Activated CD4-positive, alpha-beta memory T cell treated with anti-CD3 and anti-CD28 coated beads, Interleukin-2, amount 10 ng/mL, durations not matched to agents 7 days and 5 days (primary cell): ENCODE results near the gene EIF3K. TPM values are rescaled to one million over a fixed set of nuclear protein-coding genes. Genes with fewer than 3 reads are reported as not detected.
A peak's percentile ranks its signal among the peaks of the same experiment; 100 is the strongest.
"Not testable (repeated sequence)": the region's sequence is repeated elsewhere in the genome, so short reads cannot be mapped to it uniquely, and the experiment has no call there.

Experiments
- CTCF ChIA-PET: fragments of 350-600 bp; sonication (Branson Sonifier 250); formaldehyde crosslinking; loops from one replicate; lab custom pipeline; 2021; ENCODE audit warnings: antibody characterized with exemption, inconsistent platforms; lab: Charles Lee
- POLR2A ChIA-PET: fragments of 350-600 bp; sonication (Branson Sonifier 250); formaldehyde crosslinking; loops from one replicate; lab custom pipeline; 2021; ENCODE audit warnings: antibody characterized with exemption; lab: Charles Lee
- DNase-seq: peaks from one replicate; pipeline ENCODE4 v3.0.0-alpha.2; 2020
- H3K27ac Mint-ChIP-seq: one replicate; pipeline ENCODE4 v1.8.0; 2021; ENCODE audit warnings: mild to moderate bottlenecking, mixed read lengths
- H3K27me3 Mint-ChIP-seq: one replicate; pipeline ENCODE4 v1.8.0; 2021; ENCODE audit warnings: mixed read lengths
- H3K36me3 Mint-ChIP-seq: one replicate; pipeline ENCODE4 v1.8.0; 2021; ENCODE audit warnings: low read depth, mixed read lengths
- H3K4me1 Mint-ChIP-seq: one replicate; pipeline ENCODE4 v1.8.0; 2021; ENCODE audit warnings: mixed read lengths
- H3K4me3 Mint-ChIP-seq: one replicate; pipeline ENCODE4 v1.8.0; 2021; ENCODE audit warnings: mild to moderate bottlenecking, mixed read lengths
- H3K9me3 Mint-ChIP-seq: one replicate; pipeline ENCODE4 v1.8.0; 2021; ENCODE audit warnings: mixed read lengths
- total RNA-seq, 2 experiments: library from RNA; stranded (reverse); gene quantifications; one replicate each; pipeline ENCODE4 v1.2.3, GENCODE V29; 2021

The EIF3K gene
- total RNA-seq, 2 experiments from 2014 or later = 297 TPM

DNA sequence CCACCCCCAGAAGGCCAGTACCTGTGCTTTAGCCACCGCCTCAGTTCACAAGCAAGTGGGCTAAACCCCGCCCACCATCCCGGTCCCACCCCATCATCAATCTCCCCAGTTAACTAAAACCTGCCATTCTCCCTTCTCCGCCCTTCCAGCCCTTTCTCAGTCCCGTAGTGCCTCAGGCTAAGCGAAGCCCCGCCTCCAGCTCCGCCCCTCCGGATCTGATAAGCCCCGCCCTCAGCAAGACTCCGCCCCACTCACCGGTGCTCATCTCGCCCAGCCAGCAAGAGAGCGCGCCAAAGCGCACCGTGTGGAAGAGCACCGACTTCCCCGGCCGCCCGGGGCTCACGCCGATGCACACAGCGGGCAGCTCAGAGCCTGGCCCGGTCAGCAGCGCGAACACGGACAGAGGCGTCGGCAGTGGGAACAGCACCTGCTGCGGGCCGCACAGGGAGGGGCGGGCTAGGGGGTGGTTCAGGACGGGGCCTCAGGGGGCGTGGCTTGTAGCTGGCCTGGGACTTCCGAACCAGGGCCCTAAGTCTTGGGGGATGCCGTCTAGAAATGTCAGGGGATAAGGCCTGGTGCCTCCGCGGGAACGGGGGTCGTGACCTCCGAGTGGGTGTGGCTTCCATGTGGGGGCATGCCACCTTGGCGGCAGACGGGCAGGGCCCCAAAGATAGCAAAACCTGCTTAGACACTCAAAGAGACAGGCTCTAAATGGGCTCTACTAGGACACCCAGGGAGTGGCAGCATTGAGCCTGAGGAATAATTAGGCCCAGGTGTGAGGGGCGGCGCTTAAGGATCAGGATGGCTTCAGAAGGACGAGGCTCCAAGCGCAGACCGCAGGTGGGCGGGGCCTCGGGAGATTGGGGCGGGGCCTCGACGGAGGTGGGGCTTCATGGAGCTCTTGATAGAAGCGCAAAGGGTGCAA lies 22.7 kb upstream of the EIF3K start:
- H3K4me3 Mint-ChIP-seq = no peak overlapping the region
- POLR2A ChIA-PET = interaction anchor here (1.0 kb wide), 1 partner anchor 39 kb away, joined by 5 read pairs; no protein-coding TSS in a partner anchor
- no peak overlapping the region for H3K27ac Mint-ChIP-seq
- DNase-seq = peak; percentile 29
- H3K27me3 Mint-ChIP-seq = no peaks in the 10 kb centered on the region
- H3K4me1 Mint-ChIP-seq = peaks cover 7% of the 10 kb centered on the region
- peaks cover 61% of the 10 kb centered on the region for H3K36me3 Mint-ChIP-seq
- CTCF ChIA-PET = no interaction called here
- H3K9me3 Mint-ChIP-seq = no peaks in the 10 kb centered on the region

DNA sequence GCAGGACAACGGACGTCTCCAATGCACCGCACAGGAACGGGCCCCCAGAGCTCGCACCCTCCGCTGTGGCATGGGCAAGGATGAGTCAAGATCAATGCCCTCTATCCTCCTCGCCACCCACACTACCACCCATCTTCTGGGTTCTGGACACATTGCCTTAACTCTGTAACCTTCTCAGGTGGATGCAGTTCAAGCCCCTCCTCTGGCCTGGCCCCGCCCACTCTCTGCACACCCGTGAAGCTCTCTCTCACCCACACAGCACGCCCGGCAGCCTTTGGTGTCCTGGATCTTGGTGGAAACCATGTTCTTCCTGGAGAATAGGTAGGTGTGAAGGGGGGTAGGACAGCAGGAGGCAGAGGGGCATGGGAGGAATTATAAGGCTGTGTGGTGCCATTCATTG lies 21.9 kb upstream of the EIF3K start:
- ChIA-PET CTCF (no interaction called here), POLR2A (interaction anchor here (1.0 kb wide), 1 partner anchor 40 kb away, joined by 5 read pairs; no protein-coding TSS in a partner anchor)
- Mint-ChIP-seq H3K36me3 (peaks cover 63% of the 10 kb centered on the region), H3K27me3 (no peaks in the 10 kb centered on the region), H3K4me3 (no peak overlapping the region), H3K4me1 (peaks cover 7% of the 10 kb centered on the region), H3K9me3 (no peaks in the 10 kb centered on the region), H3K27ac (no peak overlapping the region)
- no peak for DNase-seq

DNA sequence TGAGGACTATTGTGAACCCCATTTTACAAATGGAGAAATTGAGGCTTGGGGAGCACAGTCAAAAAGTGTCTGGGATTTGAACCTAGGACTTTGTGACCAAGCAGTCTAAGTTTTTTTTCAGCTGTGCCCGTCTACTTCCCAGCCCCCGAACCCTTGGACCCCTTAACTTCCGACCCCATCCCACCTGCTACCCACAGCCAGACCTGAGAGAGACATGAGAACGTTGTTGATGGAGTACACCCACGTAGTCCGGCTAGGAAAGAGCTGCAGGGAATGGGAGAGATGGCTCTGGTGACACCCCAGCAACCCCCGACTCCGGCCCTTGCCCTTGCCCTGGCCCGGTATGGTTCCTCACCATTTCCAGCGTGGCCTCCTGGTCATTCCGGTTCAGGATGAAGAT lies 19.3 kb upstream of the EIF3K start:
- ChIA-PET POLR2A (interaction anchor here (0.9 to 1.4 kb wide), 2 partner anchors 18 to 82 kb away, joined by 3 read pairs; partner anchors contain the start of gene MAP4K1), CTCF (no interaction called here)
- Mint-ChIP-seq H3K9me3 (no peaks in the 10 kb centered on the region), H3K4me3 (no peak overlapping the region), H3K4me1 (peaks cover 7% of the 10 kb centered on the region), H3K27ac (no peak overlapping the region), H3K36me3 (peaks cover 52% of the 10 kb centered on the region), H3K27me3 (no peaks in the 10 kb centered on the region)
- no peak for DNase-seq

DNA sequence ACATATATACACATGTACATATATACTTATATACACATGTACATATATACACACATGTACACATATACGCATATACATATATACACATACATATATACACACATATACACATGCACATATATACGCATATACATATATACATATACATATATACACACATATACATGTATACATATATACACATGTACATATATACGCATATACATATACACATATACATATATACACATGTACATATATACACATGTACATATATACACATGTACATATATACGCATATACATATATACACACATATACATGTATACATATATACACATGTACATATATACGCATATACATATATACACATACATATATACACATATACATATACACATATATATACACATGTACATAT lies 16.1 kb upstream of the EIF3K start:
- H3K27me3 Mint-ChIP-seq, DNase-seq, H3K4me1 Mint-ChIP-seq, H3K4me3 Mint-ChIP-seq, CTCF ChIA-PET, H3K9me3 Mint-ChIP-seq, POLR2A ChIA-PET, H3K27ac Mint-ChIP-seq: not testable (repeated sequence)
- H3K36me3 Mint-ChIP-seq = peaks cover 49% of the 10 kb centered on the region

DNA sequence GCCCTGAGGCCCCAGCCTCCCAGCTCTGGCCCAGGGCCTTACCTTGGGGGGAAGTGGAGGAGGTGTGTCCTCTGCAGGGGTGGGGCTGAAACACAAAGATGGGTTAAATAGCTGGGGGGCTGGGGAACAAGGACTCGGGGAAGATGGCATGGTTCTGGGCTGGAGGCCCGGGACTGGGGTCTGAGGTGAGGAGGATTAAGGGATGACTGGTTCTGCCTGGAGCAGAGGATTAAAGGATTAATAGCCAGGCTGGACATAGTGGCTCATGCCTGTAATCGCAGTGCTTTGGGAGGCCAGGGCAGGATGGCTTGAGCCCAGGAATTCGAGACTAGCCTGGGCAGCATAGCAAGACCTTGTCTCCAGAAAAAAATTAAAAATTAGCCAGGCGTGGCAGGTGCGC lies 12.9 kb upstream of the EIF3K start:
- H3K4me1 Mint-ChIP-seq = peaks cover 10% of the 10 kb centered on the region
- H3K4me3 Mint-ChIP-seq = no peak overlapping the region
- peaks cover 63% of the 10 kb centered on the region for H3K36me3 Mint-ChIP-seq
- H3K27me3 Mint-ChIP-seq = no peaks in the 10 kb centered on the region
- ChIA-PET POLR2A (interaction anchor here (1.8 kb wide), 1 partner anchor 11 kb away, joined by 4 read pairs; no protein-coding TSS in a partner anchor), CTCF (interaction anchor here (1.0 kb wide), 1 partner anchor 203 kb away, joined by 3 read pairs; the partner anchor contains the start of gene FAM98C)
- no peaks in the 10 kb centered on the region for H3K9me3 Mint-ChIP-seq
- H3K27ac Mint-ChIP-seq = no peak overlapping the region
- DNase-seq = no peak

DNA sequence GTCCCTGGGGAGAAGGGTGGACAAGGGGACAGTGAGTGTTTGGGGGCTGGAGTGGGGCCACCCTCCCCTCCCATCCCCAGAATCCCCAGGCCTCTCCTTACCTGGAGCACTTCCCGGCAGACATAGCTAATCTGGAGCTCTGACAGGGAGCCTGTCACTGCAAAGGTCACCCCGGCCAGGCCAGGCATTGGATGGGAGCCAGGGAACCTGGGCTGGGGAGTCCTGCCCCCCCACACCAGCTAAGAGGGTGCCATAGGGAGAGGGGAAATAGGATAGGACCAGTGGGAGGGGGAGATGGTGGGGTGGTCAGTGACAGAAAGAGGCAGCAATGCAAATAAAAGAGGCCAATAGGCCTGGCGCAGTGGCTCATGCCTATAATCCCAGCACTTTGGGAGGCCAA lies 4.7 kb upstream of the EIF3K start:
- Mint-ChIP-seq H3K27ac (no peak overlapping the region), H3K9me3 (no peaks in the 10 kb centered on the region), H3K4me1 (peaks cover 55% of the 10 kb centered on the region), H3K27me3 (no peaks in the 10 kb centered on the region), H3K4me3 (no peak overlapping the region), H3K36me3 (peaks cover 67% of the 10 kb centered on the region)
- CTCF ChIA-PET = no interaction called here
- DNase-seq = no peak
- POLR2A ChIA-PET = interaction anchor here (1.1 kb wide), 1 partner anchor 11 kb away, joined by 3 read pairs; no protein-coding TSS in a partner anchor

DNA sequence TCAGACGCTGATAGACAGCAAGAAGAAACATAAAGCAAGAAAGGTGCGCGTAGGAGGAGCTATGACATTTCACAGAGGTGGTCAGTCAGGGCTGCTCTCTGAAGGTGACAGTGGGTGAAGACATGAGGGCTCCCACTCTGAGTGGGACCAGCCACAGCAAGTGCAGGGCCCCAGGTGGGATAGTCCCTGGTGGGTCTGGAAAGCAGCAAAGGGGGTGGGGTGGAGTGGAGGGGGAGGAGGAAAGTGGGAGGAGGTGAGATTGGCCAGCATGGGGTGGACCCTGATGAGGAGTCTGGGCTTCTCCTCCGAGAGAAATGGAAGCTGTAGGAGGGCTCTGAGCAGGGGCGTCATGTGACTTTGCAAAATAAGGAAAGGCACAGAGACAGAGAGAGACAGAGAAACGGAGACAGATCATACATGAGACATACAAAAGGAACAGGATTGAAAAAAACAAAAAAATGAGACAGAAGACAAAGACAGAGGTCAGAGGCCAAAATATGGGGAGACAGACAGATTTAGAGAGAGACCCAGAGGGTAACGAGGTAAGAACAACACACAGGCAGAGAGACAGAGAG lies 3.9 kb upstream of the EIF3K start:
- H3K9me3 Mint-ChIP-seq = no peaks in the 10 kb centered on the region
- peak overlapping the region; percentile 93 for H3K27ac Mint-ChIP-seq
- H3K4me1 Mint-ChIP-seq = peaks cover 58% of the 10 kb centered on the region
- ChIA-PET CTCF (interaction anchor here (0.9 kb wide), 1 partner anchor 100 kb away, joined by 3 read pairs; no protein-coding TSS in a partner anchor), POLR2A (no interaction called here)
- H3K27me3 Mint-ChIP-seq = no peaks in the 10 kb centered on the region
- H3K4me3 Mint-ChIP-seq = peak overlapping the region; percentile 99
- H3K36me3 Mint-ChIP-seq = peaks cover 68% of the 10 kb centered on the region
- DNase-seq = no peak

GRCh38 chr19:38616265-38616664 lies 2.7 kb upstream of the EIF3K start:
- Mint-ChIP-seq H3K9me3 (no peaks in the 10 kb centered on the region), H3K36me3 (peaks cover 64% of the 10 kb centered on the region), H3K4me1 (peaks cover 57% of the 10 kb centered on the region), H3K27ac (peak overlapping the region; percentile 93), H3K4me3 (peak overlapping the region; percentile 99), H3K27me3 (no peaks in the 10 kb centered on the region)
- peak; percentile 30 for DNase-seq
- ChIA-PET POLR2A (interaction anchor here (0.5 to 3.8 kb wide), 8 partner anchors 11 to 225 kb away, joined by 3 to 24 read pairs (median 4); no protein-coding TSS in a partner anchor), CTCF (interaction anchor here (0.9 to 4.4 kb wide), 4 partner anchors 59 to 259 kb away, joined by 3 to 28 read pairs (median 8); no protein-coding TSS in a partner anchor)

GRCh38 chr19:38617283-38617763 lies 1.7 kb upstream of the EIF3K start:
- POLR2A ChIA-PET = interaction anchor here (0.6 to 3.8 kb wide), 26 partner anchors 12 to 718 kb away, joined by 3 to 24 read pairs (median 4); partner anchors contain the start of genes ACTN4, GMFG, MRPS12 and PSMD8
- Mint-ChIP-seq H3K27me3 (no peaks in the 10 kb centered on the region), H3K4me3 (peak overlapping the region; percentile 99), H3K9me3 (no peaks in the 10 kb centered on the region), H3K36me3 (peaks cover 71% of the 10 kb centered on the region), H3K27ac (peak overlapping the region; percentile 93), H3K4me1 (peaks cover 59% of the 10 kb centered on the region)
- CTCF ChIA-PET = interaction anchor here (0.9 to 5.9 kb wide), 10 partner anchors 18 to 313 kb away, joined by 3 to 43 read pairs (median 13); partner anchors contain the start of genes FAM98C, MRPS12, PSMD8 and SARS2
- peak; percentile 35 for DNase-seq

- ChIA-PET CTCF (interaction anchor here (0.6 to 5.9 kb wide), 18 partner anchors 10 to 313 kb away, joined by 3 to 43 read pairs (median 10); partner anchors contain the start of genes ACTN4, FAM98C, MRPS12 and PSMD8), POLR2A (interaction anchor here (0.6 to 3.8 kb wide), 40 partner anchors 8 to 718 kb away, joined by 3 to 24 read pairs (median 4); partner anchors contain the start of genes ACTN4, FAM98C, GMFG and MRPS12)
- Mint-ChIP-seq H3K4me3 (peak within 1 kb of the TSS; percentile 99), H3K36me3 (peaks cover 71% of the 10 kb centered on the region), H3K9me3 (no peaks in the 10 kb centered on the region), H3K27ac (peak within 1 kb of the TSS; percentile 93), H3K27me3 (no peaks in the 10 kb centered on the region), H3K4me1 (peaks cover 55% of the 10 kb centered on the region)
- peak; percentile 83 for DNase-seq
These were observed 1.0 kb upstream of the EIF3K start, which contains the start of gene MAP4K1 for GRCh38 chr19:38617764-38618589. Gene MAP4K1, minus strand, starts transcription at chr19:38617953. Its CDS starts 58 bp downstream, at chr19:38617895.

DNA sequence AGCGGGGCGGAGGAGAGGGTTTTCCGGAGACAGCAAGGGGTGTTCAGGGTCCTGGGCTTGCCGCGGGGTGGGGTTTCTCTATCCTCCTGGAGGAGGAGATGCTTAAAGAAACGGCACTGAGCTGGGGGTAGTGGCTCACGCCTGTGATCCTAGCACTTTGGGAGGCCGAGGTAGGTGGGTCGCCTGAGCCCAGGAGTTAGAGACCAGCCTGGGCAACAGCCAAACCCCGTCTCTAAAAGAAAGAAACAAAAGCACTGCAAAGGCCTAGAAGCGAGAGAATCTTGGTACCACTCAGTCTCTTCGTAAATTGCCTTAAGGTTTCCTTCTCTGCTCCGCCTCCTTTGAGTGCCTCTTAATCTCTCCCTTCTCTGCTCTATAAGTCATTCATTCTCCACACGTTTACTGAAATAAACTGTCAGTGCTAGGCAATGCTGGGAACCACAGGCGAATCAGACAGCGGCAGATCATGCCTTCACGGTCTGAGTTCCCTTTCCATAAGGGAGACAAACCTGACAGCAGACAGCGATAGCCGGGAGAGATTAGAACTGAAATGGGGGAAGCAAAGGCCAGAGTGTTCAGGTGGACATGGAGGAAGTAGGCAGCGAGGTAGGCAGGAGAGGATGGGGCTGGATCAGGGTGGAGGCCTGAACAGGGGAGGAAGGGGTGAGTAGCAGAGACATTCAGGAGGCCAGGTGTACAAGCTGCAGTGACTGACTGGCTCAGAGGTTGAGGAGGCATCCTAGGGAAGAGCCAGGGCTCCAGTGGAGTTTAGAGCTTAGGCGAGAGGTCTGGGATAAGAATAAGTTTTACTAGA lies 580 bp downstream of the EIF3K start:
- H3K27me3 Mint-ChIP-seq = no peaks in the 10 kb centered on the region

More for the DNA sequence above, 580 bp downstream of the EIF3K start:
- Mint-ChIP-seq H3K4me1 (peaks cover 43% of the 10 kb centered on the region), H3K27ac (peak overlapping the region; percentile 93), H3K36me3 (peaks cover 74% of the 10 kb centered on the region), H3K9me3 (no peaks in the 10 kb centered on the region), H3K4me3 (peak overlapping the region; percentile 99)
- DNase-seq = no peak
- ChIA-PET CTCF (interaction anchor here (0.7 to 5.9 kb wide), 17 partner anchors 8 to 311 kb away, joined by 3 to 43 read pairs (median 6); partner anchors contain the start of genes ACTN4, FAM98C, MRPS12 and PSMD8), POLR2A (interaction anchor here (0.9 to 3.8 kb wide), 19 partner anchors 15 to 311 kb away, joined by 3 to 24 read pairs (median 5); partner anchors contain the start of genes ACTN4, FAM98C, MRPS12 and RINL)
